Measurements from ENCODE around the gene DLG2. TPM values are rescaled to one million over a fixed set of nuclear protein-coding genes. Genes with fewer than 3 reads are reported as not detected.

The DLG2 gene
- total RNA-seq, 1 donor from 2014 or later = 5.1 TPM

DNA sequence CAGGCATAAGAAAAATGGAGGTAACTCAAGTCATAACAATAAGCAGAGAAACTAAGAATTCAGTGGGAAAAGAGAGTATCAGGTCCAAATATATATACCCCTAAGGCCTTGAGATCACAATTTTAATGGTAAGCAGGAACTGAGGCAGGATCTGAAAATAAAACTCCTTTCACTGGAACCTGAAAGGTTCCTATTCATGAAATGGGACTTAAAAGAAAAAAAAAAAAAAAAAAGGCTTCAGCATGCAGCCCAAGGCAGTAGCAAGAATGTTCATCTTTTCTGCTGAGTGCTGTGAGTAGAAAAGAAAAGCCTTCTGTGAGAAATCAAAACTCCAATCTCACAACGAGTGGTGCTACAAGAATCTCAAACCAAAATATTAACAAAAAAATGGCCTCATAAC is 75.3 kb downstream of the DLG2 start:
- Mint-ChIP-seq H3K27ac (ENCODE audit: unreplicated experiment) (no peak overlapping the region), H3K36me3 (ENCODE audit: low read depth, unreplicated experiment) (peaks cover 4% of the 10 kb centered on the region), H3K4me1 (ENCODE audit: unreplicated experiment) (no peaks in the 10 kb centered on the region)

DNA sequence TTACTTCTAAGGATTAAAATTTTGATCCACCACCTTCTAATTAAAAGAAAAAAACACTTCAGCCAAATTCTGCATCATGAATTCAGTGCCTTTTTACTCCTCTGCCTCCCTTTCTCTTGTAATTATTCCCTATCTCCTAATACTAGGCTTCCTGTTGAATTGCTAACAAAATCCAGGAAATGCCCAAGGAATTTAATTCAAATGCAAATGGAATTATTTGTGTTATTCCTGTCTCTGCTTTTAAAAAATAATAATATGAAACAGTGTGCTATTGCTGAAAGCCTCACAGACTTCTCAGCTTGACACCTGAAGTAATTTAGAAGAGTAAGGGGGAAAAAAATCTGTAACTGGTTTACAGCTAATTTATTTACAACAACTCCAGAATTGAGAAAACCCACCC is 85.5 kb downstream of the DLG2 start:
- H3K9me3 Mint-ChIP-seq (ENCODE audit: unreplicated experiment) = no peaks in the 10 kb centered on the region

More for the DNA sequence above, 75.3 kb downstream of the DLG2 start:
- Mint-ChIP-seq H3K4me3 (ENCODE audit: unreplicated experiment) (no peak overlapping the region), H3K27me3 (ENCODE audit: unreplicated experiment) (peaks cover 3% of the 10 kb centered on the region), H3K9me3 (ENCODE audit: unreplicated experiment) (peaks cover 4% of the 10 kb centered on the region)
- no peak for DNase-seq (ENCODE audit: low spot score)
- TF ChIP-seq, protein P1, sequence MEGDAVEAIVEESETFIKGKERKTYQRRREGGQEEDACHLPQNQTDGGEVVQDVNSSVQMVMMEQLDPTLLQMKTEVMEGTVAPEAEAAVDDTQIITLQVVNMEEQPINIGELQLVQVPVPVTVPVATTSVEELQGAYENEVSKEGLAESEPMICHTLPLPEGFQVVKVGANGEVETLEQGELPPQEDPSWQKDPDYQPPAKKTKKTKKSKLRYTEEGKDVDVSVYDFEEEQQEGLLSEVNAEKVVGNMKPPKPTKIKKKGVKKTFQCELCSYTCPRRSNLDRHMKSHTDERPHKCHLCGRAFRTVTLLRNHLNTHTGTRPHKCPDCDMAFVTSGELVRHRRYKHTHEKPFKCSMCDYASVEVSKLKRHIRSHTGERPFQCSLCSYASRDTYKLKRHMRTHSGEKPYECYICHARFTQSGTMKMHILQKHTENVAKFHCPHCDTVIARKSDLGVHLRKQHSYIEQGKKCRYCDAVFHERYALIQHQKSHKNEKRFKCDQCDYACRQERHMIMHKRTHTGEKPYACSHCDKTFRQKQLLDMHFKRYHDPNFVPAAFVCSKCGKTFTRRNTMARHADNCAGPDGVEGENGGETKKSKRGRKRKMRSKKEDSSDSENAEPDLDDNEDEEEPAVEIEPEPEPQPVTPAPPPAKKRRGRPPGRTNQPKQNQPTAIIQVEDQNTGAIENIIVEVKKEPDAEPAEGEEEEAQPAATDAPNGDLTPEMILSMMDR (IDR thresholded peaks at IDR 0.05; ENCODE audit: unreplicated experiment) = no peak

DNA sequence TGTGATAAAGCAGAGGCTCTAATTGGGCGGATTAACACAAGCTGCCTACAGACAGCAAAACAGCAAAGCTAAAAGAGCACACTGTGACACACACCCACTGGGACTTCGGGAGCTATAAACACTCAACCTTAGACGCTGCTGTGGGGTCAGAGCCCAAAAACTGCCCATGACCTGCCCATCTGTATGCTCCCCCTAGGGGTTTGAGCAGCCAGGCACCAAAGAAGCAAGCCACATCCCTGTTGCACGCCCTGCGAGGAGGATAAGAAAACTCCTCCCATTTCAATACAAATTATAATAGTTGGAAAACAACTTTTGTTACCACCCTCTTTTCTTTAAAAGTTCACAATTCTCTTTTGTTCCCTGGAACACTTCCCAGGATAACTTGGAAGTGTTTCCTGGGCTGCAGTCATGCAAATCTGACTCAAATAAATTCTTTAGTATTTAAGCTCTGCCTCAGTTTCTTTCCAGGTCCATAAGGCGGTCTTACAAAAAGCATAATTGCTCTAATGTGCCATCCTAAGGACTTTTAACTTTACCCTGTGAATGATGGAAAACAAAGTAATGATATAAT is 86.4 kb downstream of the DLG2 start:
- Mint-ChIP-seq H3K27ac (ENCODE audit: unreplicated experiment) (no peak overlapping the region), H3K4me1 (ENCODE audit: unreplicated experiment) (peaks cover 13% of the 10 kb centered on the region), H3K9me3 (ENCODE audit: unreplicated experiment) (no peaks in the 10 kb centered on the region), H3K36me3 (ENCODE audit: low read depth, unreplicated experiment) (no peaks in the 10 kb centered on the region), H3K27me3 (ENCODE audit: unreplicated experiment) (peaks cover 2% of the 10 kb centered on the region), H3K4me3 (ENCODE audit: unreplicated experiment) (no peak overlapping the region)
- no peak for DNase-seq (ENCODE audit: low spot score)
- TF ChIP-seq, protein P1 (IDR thresholded peaks at IDR 0.05; ENCODE audit: unreplicated experiment) = no peak

More for the DNA sequence above, 85.5 kb downstream of the DLG2 start:
- peaks cover 13% of the 10 kb centered on the region for H3K4me1 Mint-ChIP-seq (ENCODE audit: unreplicated experiment)
- no peaks in the 10 kb centered on the region for H3K36me3 Mint-ChIP-seq (ENCODE audit: low read depth, unreplicated experiment)
- no peak overlapping the region for H3K27ac Mint-ChIP-seq (ENCODE audit: unreplicated experiment)
- H3K4me3 Mint-ChIP-seq (ENCODE audit: unreplicated experiment) = no peak overlapping the region
- DNase-seq (ENCODE audit: low spot score) = no peak
- H3K27me3 Mint-ChIP-seq (ENCODE audit: unreplicated experiment) = peaks cover 2% of the 10 kb centered on the region
- TF ChIP-seq, protein P1 (IDR thresholded peaks at IDR 0.05; ENCODE audit: unreplicated experiment) = no peak

DNA sequence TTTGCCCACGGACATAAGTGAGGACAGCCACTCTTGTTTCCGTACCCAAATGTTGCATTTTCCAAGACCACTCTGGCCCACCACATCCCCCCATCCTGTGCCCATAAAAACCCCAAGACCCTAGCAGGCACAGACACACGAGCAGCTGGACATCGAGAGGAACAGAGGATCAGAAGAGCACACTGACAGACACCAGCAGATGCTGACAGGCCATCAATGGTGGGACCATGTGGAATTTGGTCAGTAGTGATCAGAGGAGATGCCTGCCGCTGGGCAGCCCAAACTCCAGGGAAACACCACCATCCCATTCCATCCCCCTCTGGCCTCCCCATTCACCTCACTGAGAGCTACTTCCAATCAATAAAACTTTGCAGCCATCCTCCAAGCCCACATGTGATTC is 87.0 kb downstream of the DLG2 start:
- Mint-ChIP-seq H3K27me3 (ENCODE audit: unreplicated experiment) (peaks cover 2% of the 10 kb centered on the region), H3K4me3 (ENCODE audit: unreplicated experiment) (no peak overlapping the region), H3K9me3 (ENCODE audit: unreplicated experiment) (no peaks in the 10 kb centered on the region), H3K36me3 (ENCODE audit: low read depth, unreplicated experiment) (no peaks in the 10 kb centered on the region), H3K27ac (ENCODE audit: unreplicated experiment) (no peak overlapping the region), H3K4me1 (ENCODE audit: unreplicated experiment) (peaks cover 13% of the 10 kb centered on the region)
- no peak for DNase-seq (ENCODE audit: low spot score)
- TF ChIP-seq, protein P1 (IDR thresholded peaks at IDR 0.05; ENCODE audit: unreplicated experiment) = no peak

DNA sequence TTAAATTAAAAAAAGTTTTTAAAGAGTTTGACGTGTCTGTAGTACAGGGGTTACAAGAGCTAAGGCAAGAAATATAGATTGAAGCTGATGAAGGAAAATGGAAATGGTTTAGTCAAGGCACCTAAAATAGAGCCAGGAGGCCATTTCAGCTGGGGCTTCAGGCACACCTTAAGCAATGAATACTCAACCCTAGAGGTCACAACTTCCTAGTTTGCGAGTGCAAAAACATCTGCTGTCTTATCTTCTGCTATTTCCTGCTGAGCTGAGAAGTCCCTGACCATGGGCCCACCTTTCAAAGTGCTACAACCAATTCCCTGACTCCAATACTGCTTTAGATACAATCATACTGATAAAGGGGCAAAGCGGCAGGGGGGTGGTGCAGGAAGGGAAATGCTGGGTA is 87.4 kb downstream of the DLG2 start:
- H3K4me3 Mint-ChIP-seq (ENCODE audit: unreplicated experiment) = no peak overlapping the region
- DNase-seq (ENCODE audit: low spot score) = no peak
- H3K9me3 Mint-ChIP-seq (ENCODE audit: unreplicated experiment) = no peaks in the 10 kb centered on the region
- H3K27ac Mint-ChIP-seq (ENCODE audit: unreplicated experiment) = no peak overlapping the region
- peaks cover 13% of the 10 kb centered on the region for H3K4me1 Mint-ChIP-seq (ENCODE audit: unreplicated experiment)
- TF ChIP-seq, protein P1 (IDR thresholded peaks at IDR 0.05; ENCODE audit: unreplicated experiment) = no peak
- peaks cover 2% of the 10 kb centered on the region for H3K27me3 Mint-ChIP-seq (ENCODE audit: unreplicated experiment)
- H3K36me3 Mint-ChIP-seq (ENCODE audit: low read depth, unreplicated experiment) = no peaks in the 10 kb centered on the region
